HFF-Myc (cell line): ENCODE measurements around the gene ZNF692.
A peak's percentile ranks its signal among the peaks of the same experiment; 100 is the strongest.

Experiments used
- DNase-seq: peaks from one replicate; pipeline ENCODE4 v3.0.0-alpha.2; 2011; ENCODE audit warnings: low read depth; ENCODE audit errors: extremely low read depth
- H3K4me3 ChIP-seq: replicated peaks from 2 replicates; pipeline ENCODE4 v1.5.1; 2011; ENCODE audit warnings: low read depth, mild to moderate bottlenecking, control low read depth, low read length
- CTCF ChIP-seq: IDR thresholded peaks from 2 replicates; pipeline ENCODE4 v1.5.1; 2012; ENCODE audit warnings: mild to moderate bottlenecking, low read depth, low read length, control low read depth; ENCODE audit errors: missing control alignments

The ZNF692 gene

GRCh38 chr1:248873993-248874533 is 15.2 kb upstream of the ZNF692 start:
- DNase-seq, result peak; percentile 72
- peak overlapping the region; percentile 68 for H3K4me3 ChIP-seq
- TF ChIP-seq CTCF, result no peak

- DNase-seq, result peak; percentile 90
- TF ChIP-seq CTCF, result no peak
- H3K4me3 ChIP-seq, result peak overlapping the region; percentile 68
Measured at GRCh38 chr1:248873409-248873992, 14.6 kb upstream of the ZNF692 start.

- DNase-seq, result no peak
- H3K4me3 ChIP-seq, result peak overlapping the region; percentile 68
- TF ChIP-seq CTCF, result no peak
Measured at GRCh38 chr1:248872752-248873408, 14.0 kb upstream of the ZNF692 start.

GRCh38 chr1:248871837-248872401 is 13.0 kb upstream of the ZNF692 start:
- DNase-seq, result no peak
- H3K4me3 ChIP-seq, result peak overlapping the region; percentile 68; the same call in 1 of the 2 replicates
- TF ChIP-seq CTCF, result no peak

GRCh38 chr1:248862998-248863881 is 4.4 kb upstream of the ZNF692 start:
- H3K4me3 ChIP-seq, result peak overlapping the region; percentile 46
- no peak for DNase-seq
- no peak for TF ChIP-seq CTCF

GRCh38 chr1:248862695-248862997 is 3.8 kb upstream of the ZNF692 start:
- H3K4me3 ChIP-seq, result peak overlapping the region; percentile 46
- TF ChIP-seq CTCF, result no peak
- no peak for DNase-seq
